ENCODE results near the gene SORL1. TPM values are rescaled to one million over a fixed set of nuclear protein-coding genes. Genes with fewer than 3 reads are reported as not detected.

SORL1 gene
- total and polyA plus RNA-seq, 2 of the 8 experiments (the other 6 are each of a cell fraction or from before 2014, with no cell fraction given), result 38.1 to 65.5 TPM

DNA sequence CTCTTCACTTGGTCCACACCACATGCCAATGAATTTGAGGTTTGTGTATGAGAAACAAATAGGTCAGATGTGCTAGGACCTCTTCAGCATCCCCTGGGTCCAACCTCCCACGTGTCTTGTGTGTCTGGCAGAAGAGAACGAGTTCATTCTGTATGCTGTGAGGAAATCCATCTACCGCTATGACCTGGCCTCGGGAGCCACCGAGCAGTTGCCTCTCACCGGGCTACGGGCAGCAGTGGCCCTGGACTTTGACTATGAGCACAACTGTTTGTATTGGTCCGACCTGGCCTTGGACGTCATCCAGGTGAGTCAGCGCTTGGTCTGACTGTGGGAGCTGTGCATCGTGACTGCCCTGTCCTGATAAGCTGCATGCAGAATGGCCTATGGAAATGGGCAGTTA, 101.7 kb downstream of the SORL1 start:
- no peak overlapping the region for H4K5ac ChIP-seq (ENCODE audit: insufficient read length, low read depth, low read length)
- H2BK120ac ChIP-seq (replicated peaks; ENCODE audit: low read depth, low read length), result no peak overlapping the region
- DNase-seq (ENCODE audit: low read depth in 1 of 2, low spot score in 2 of 2) (no peak), FAIRE-seq (no peak)
- H3K4ac ChIP-seq (replicated peaks; ENCODE audit: insufficient read length, low read depth, low read length), result no peak overlapping the region
- no peak overlapping the region for H2BK15ac ChIP-seq (ENCODE audit: low read length)
- H3K4me2 ChIP-seq (ENCODE audit: insufficient read depth in 1 of 2, low read depth in 2 of 2, low read length in 2 of 2), result no peak overlapping the region
- H4K91ac ChIP-seq (replicated peaks; ENCODE audit: insufficient read length, low read length), result no peak overlapping the region
- no peak overlapping the region for H3K27ac ChIP-seq (ENCODE audit: low read depth, low read length)
- H3K36me3 ChIP-seq (ENCODE audit: control insufficient read depth in 2 of 4, insufficient read depth in 4 of 4, low read length in 3 of 4), result peaks cover 12 to 58% (median 42%) of the 10 kb centered on the region in 4 experiments; a peak in 7 of 8 replicates
- no peak overlapping the region for H2BK5ac ChIP-seq (ENCODE audit: low read depth, low read length)
- H2BK20ac ChIP-seq (ENCODE audit: low read length), result no peak overlapping the region
- POLR2A ChIA-PET (ENCODE audit: partially characterized antibody), result no interaction called here
- H3K79me2 ChIP-seq (ENCODE audit: control insufficient read depth in 1 of 2, insufficient read depth in 2 of 2, low read length in 2 of 2), result no peaks in the 10 kb centered on the region
- no peaks in the 10 kb centered on the region for H3K27me3 ChIP-seq (replicated peaks in 1 of 4; ENCODE audit: control insufficient read depth in 3 of 4, extremely low read depth in 1 of 4, insufficient read depth in 3 of 4, low read length in 3 of 4)
- H3K18ac ChIP-seq (ENCODE audit: extremely low read depth, low read length), result no peak overlapping the region
- no peaks in the 10 kb centered on the region for H3K4me1 ChIP-seq (replicated peaks in 1 of 4; ENCODE audit: control insufficient read depth in 3 of 4, insufficient read depth in 4 of 4, low read length in 3 of 4)
- no peak overlapping the region for H2AFZ ChIP-seq (ENCODE audit: low read length)
- no peak overlapping the region for H3K23ac ChIP-seq (ENCODE audit: insufficient read length)
- peaks cover 0 to 1% of the 10 kb centered on the region in 2 experiments for H4K20me1 ChIP-seq (replicated peaks in 1 of 2; ENCODE audit: control insufficient read depth in 1 of 2, insufficient read depth in 2 of 2, low read length in 2 of 2)
- no peaks in the 10 kb centered on the region for H3K79me1 ChIP-seq (ENCODE audit: low read depth, low read length)
- H3K14ac ChIP-seq (ENCODE audit: insufficient read length), result no peak overlapping the region
- no peak overlapping the region for H3K4me3 ChIP-seq (ENCODE audit: extremely low read depth in 1 of 4, insufficient read depth in 2 of 4, low read depth in 3 of 4, low read length in 4 of 4)
- H3K23me2 ChIP-seq (ENCODE audit: low read depth, low read length), result no peaks in the 10 kb centered on the region
- CTCF ChIA-PET (ENCODE audit: partially characterized antibody), result interaction anchor here (0.5 to 1.5 kb wide), 2 partner anchors 11 to 348 kb away, joined by 4 to 5 read pairs; no protein-coding TSS in a partner anchor
- no peak overlapping the region for H2AK5ac ChIP-seq (ENCODE audit: low read depth, low read length)
- 91% methylated on average over 11 of the region's 11 CpGs; no CpG with 5 or more reads in 1 of the 2 experiments for WGBS, 2 experiments (ENCODE audit: extremely low coverage in 1 of 2, insufficient coverage in 1 of 2, insufficient read length in 1 of 2, insufficient replicate concordance in 2 of 2, low coverage in 1 of 2, low lambda C conversion rate in 2 of 2, missing lambda C conversion rate in 1 of 2)
- H2BK12ac ChIP-seq (ENCODE audit: low read depth, low read length), result no peak overlapping the region
- no peak overlapping the region for H3K56ac ChIP-seq (replicated peaks; ENCODE audit: insufficient read length, low read depth, low read length)
- H3K9ac ChIP-seq (replicated peaks in 1 of 4; ENCODE audit: extremely low read depth in 1 of 4, low read depth in 3 of 4, low read length in 3 of 4), result no peak overlapping the region
- H4K8ac ChIP-seq (ENCODE audit: extremely low read depth, insufficient read depth, low read length), result no peak overlapping the region; the same call in 1 of the 2 replicates
- no peaks in the 10 kb centered on the region for H3K9me3 ChIP-seq (ENCODE audit: insufficient read depth in 2 of 2, low read depth in 1 of 2, low read length in 1 of 2)
- no peak for TF ChIP-seq JUND (IDR thresholded peaks at IDR 0.05; ENCODE audit: low read length)
- no peak for TF ChIP-seq SIX5 (IDR thresholded peaks at IDR 0.05; ENCODE audit: low read depth, low read length)
- TF ChIP-seq SP4 (IDR thresholded peaks at IDR 0.05; ENCODE audit: low read length), result no peak
- TF ChIP-seq FOSL1 (IDR thresholded peaks at IDR 0.05; ENCODE audit: insufficient read depth, low read depth, low read length), result no peak
- TF ChIP-seq BACH1 (IDR thresholded peaks at IDR 0.05; ENCODE audit: low read length), result no peak
- no peak for TF ChIP-seq CTCF (IDR thresholded peaks at IDR 0.05; ENCODE audit: control extremely low read depth in 1 of 3, insufficient read depth in 1 of 3, low read depth in 1 of 3, low read length in 3 of 3)
- TF ChIP-seq JUN (IDR thresholded peaks at IDR 0.05; ENCODE audit: low read depth, low read length), result no peak
- no peak for TF ChIP-seq ASH2L (IDR thresholded peaks at IDR 0.05; ENCODE audit: low read length)
- TF ChIP-seq EP300 (IDR thresholded peaks at IDR 0.05; ENCODE audit: borderline replicate concordance in 1 of 2, low read depth in 2 of 2, low read length in 2 of 2), result no peak
- TF ChIP-seq KDM1A (IDR thresholded peaks at IDR 0.05; ENCODE audit: borderline replicate concordance, low read length), result no peak
- no peak for TF ChIP-seq NANOG (IDR thresholded peaks at IDR 0.05; ENCODE audit: insufficient read depth, low read depth, low read length, poor library complexity, severe bottlenecking)
- no peak for TF ChIP-seq SP1 (IDR thresholded peaks at IDR 0.05; ENCODE audit: low read depth, low read length)
- no peak for TF ChIP-seq YY1 (IDR thresholded peaks at IDR 0.05; ENCODE audit: low read depth, low read length)

All from H1 (cell line).